NK-92 treated with Interleukin-12 subunit alpha and Interleukin-12 subunit beta, amount 100 ng/mL, for 24 hours (cell line): ENCODE results near the gene SEMA4D.
A peak's percentile ranks its signal among the peaks of the same experiment; 100 is the strongest.
"Not testable (repeated sequence)": the region's sequence is repeated elsewhere in the genome, so short reads cannot be mapped to it uniquely, and the experiment has no call there.

Experiments
- DNase-seq: peaks from one replicate; lab custom pipeline; 2025; lab: John Stamatoyannopoulos, UW

Gene SEMA4D

DNA sequence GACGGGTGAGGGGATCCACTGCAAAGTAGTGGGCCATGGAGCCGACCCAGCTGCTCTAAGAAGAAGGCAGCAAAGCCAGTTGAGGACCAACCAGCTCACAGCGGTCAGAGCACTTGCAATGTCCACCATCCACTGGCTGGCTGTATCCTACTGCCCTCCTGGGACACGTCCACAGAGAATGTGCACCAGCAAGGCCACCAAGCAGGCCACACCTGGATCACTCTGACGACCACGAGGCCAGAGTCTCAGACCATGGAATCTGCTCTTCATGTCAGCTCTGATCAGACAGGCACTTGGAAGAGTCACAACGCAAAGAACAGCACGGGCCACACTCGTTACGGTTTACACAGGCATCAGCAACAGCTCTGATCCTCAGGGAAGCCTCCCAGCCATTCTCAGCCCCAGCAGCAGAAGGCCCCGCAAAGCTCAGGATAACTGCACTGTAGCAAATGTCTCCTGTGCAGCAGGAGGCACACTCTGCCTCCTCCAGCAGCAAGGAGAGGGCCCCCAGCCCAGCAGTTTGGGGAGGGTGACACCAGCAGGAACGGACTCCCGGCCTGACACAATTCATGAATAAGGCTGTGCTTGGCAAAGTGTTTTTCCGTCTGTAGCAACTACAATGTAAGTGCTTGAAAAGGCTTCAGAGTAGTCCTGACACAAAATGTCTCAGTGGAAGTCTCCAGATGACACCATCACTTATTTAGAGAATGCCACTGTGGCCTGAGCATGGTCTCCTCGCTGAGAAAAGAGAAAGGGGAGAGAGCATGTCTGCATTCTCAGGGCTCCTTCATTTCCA lies 15.7 kb downstream of the SEMA4D start:
- no peak for DNase-seq

DNA sequence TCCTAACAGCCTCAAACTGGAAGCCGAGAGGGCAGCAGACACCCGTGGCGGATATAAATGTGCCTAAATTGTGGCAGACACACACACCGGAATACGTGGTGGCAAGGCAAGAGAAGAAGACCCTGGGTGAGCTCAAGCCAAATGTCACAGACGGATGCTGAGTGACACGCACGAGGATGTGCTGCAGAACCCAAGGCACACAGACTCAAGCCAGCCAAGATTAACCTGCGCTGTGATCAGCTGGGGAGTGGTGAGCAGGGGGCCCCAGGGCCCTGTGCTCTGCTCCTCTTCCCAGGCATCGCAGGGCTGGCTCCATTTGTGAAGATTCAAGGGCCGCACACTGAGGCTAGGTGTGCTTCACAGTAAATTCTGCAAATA lies 16.4 kb downstream of the SEMA4D start:
- DNase-seq: no peak

DNA sequence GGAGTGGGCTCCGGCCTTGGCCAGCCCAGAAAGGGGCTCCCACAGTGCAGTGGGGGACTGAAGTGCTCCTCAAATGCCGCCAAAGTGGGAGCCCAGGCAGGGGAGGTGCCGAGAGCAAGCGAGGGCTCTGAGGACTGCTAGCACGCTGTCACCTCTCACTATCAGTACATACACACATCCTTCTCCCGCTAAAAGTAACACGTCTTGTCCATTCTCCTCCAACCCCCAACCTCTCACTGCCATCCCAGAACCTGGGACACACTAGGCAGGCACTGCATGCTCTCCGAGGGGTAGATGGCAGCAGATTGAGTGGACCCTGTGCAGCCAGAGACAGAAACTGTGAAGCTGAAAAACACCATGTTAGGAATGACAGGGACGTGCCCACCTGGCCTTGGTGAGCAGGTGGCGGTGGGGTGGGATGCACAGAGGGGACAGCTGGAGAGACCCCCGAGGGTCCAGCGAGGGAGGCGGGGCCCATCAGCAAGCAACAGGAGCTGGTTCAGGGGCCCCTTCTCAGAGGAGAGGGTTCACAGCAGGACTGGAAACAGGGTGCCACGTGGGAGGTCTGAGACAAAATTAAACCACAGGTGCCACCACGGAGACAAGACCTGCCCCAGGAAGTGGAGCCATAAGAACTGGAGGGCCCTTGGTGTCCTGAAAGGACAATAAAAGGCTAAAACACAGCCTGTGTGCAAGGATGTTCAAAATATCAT lies 16.9 kb downstream of the SEMA4D start:
- DNase-seq: no peak

DNA sequence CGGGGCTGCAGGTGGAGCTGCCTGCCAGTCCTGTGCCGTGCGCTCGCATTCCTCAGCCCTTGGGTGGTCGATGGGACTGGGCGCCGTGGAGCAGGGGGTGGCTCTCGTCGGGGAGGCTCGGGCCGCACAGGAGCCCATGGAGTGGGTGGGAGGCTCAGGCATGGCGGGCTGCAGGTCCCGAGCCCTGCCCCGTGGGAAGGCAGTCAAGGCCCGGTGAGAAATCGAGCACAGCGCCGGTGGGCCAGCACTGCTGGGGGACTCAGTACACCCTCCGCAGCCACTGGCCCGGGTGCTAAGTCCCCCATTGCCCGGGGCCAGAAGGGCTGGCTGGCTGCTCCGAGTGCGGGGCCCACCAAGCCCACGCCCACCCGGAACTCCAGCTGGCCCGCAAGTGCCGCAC lies 17.5 kb downstream of the SEMA4D start:
- not testable (repeated sequence) for DNase-seq

DNA sequence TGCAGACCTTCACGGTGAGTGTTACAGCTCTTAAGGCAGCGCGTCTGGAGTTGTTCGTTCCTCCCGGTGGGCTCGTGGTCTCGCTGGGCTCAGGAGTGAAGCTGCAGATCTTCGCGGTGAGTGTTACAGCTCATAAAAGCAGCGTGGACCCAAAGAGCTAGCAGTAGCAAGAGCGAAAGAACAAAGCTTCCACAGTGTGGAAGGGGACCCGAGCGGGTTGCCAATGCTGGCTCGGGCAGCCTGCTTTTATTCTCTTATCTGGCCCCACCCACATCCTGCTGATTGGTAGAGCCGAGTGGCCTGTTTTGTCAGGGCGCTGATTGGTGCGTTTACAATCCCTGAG lies 18.3 kb downstream of the SEMA4D start:
- DNase-seq: not testable (repeated sequence)

DNA sequence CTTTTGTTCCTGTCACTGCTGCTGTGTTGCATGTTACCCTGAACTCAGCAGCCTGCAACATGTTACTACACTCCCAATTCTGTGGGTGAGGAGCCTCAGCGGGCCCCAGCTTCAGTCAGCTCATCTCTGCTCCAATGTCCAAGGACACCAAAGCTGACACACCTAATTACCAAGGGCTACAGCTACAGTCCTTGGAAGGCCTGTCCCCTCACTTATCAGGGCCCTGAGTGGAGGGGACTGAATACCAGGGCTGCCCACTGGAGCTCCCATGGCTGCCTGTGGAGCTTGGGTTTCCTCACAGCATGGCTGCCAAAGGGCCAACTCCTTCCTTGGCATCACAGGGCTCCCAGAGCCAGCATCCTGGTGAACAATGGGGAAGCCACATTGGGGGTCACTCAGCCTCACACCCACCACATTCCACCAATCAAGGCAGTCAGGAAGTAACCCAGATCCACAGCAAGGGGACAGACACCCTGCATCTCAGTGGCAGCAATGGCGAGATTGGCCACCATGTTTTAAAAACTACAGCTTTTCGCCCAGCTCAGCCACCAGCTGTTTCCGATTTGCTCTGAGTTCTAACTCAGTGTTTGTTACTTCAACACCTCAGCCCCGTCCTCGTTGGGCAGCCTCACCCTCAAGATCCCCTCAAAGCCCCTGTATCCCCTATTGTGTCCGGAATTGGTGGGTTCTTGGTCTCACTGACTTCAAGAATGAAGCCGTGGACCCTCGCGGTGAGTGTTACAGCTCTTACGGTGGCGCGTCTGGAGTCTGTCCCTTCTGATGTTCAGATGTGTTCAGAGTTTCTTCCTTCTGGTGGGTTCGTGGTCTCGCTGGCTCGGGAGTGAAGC lies 18.9 kb downstream of the SEMA4D start:
- DNase-seq: no peak

DNA sequence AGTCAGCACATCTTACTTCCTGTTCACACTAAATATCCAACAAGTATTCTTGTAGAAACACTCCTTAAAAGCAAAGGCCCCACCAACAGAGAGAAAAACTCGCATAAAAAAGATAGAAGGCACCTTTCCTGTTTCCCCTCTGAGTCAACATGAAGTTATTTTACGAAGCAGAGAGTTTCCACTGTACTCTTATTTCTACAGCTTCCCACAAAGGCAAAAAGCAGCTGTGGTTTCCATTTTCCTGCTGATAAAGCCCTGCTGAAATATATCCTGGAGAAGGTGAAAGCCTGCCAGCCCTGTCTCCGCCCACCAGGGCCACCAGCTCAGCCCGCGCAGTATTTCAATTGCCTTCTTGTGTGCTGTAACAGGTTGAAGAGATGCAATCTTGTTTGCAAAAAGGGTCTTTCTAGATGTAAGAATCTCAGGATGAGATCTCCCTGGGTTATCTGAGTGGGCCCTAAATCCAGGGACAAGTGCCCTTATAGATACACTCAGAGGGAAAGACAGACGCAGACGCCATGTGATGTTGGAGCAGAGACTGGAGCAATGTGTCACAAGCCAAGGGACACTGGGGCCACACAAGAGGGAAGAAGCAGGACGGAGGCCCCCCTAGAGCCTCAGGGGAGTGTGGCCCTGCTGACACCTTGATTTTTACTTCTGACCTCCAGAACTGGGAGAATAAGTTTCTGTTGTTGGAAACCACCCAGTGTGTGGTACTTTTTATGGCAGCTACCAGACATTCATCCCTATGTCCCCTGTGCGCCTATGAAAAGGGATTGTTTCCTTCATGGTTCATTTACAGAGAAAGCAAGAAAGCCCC lies 19.9 kb downstream of the SEMA4D start:
- DNase-seq: no peak

DNA sequence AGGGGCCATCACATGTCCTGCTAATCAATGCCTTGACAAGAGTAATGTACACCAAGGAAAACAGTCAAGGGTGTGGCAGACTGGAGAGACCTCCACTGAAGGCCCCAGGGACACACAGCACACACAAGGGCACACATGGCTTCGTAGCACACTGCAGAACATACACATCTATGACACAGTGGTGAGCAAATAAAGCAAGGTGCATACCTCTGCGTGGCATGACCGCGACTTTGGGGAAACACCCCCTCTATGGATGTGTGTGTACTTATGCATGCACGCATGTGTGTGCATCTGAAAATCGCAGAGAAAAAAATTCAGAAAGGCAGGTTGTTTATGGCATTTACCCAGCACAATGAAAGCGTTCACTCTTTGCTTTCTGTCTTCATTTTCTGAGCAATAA lies 20.5 kb downstream of the SEMA4D start:
- no peak for DNase-seq

DNA sequence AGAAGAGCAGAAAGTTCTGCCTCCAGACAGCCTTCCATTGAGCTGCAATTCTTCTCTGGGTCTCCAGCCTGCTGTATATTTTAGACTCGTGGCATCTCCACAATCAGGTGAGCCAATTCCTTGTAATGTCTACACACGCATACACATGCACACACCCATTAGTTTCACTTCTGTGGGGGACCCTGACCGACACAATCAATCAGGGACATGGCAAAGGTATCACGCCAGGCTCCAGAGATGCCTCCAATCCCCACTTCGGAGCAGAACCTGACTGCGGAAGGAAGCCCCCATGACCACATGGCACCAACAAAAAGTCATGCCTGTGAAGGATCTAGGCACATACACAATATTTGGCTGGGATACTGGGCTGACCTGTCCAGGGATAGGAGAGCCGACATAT lies 21.4 kb downstream of the SEMA4D start:
- DNase-seq: no peak

DNA sequence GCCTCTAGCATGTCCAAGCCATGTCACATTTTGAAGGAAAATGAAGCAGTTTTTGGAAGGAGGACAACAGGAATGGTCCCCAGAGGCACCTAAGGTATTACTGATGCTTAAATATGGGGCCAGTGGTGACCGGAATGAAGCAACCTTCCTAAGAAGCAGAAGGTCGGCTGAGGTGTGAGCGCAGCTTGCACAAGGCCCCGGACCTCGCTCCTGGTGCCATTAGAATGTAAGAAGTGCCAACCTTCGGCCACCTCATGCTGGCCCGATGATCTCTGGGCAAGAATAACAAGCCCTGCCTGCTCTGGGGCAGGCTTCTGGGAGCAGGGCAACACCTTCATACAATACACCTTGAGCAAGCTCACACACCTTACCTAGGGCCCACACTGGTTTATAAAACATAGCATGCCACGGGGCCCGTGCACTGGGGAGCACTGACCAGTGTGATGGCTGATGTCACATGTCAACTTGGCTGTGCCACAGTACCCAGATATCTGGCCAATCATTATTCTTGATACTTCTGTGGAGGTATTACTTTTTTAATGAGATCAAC lies 21.9 kb downstream of the SEMA4D start:
- no peak for DNase-seq

DNA sequence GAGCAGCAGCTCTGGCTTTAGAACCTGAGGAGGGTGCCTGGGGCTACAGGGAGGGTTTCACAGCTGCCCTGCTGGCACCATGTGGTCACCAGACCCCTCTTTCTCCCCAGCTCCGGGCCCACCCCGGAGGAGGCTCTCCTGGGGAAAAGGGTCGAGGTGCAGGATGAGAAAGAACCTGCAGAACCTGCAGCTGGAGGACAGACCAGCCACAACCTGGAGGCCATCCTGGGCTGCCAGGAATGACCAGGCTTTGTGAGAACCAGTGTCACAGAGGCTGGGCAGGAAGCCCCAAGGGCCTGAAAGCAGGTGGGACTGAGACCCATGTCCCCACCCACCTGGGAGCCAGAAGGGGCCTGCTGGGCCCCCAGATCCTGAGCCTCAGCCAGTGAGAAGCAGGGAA lies 23.0 kb downstream of the SEMA4D start:
- DNase-seq: no peak

DNA sequence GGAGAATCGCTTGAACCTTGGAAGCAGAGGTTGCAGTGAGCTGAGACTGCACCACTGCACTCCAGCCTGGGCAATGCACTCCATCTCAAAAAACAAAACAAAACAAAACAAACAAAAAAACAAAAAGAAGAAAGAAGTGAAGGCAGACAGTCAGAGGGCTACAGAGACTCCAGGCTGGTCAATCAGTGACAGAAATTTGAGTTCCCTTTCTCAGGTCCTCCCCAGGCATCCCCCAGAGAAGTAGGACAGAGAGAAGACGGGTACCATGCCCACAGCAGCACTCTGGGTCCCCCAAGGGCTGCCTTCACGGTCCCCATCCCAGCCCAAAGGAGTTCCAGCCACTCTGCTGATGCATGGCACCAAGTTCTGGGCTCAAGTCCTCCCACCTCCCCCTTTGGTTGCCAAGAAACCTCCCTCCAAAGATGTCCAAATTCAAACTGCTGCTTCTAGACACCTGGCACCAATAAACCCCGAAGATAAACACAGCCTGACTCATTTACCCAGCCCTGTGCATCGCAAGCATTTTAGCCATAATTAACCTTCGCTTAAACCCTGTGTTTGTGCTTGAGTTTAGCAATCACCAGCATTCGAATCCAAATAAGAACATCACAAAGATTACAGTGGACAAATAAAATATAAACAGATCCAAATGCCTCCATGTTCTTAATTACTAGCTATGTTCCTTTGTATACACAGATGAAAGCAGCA lies 24.0 kb downstream of the SEMA4D start:
- DNase-seq: no peak

DNA sequence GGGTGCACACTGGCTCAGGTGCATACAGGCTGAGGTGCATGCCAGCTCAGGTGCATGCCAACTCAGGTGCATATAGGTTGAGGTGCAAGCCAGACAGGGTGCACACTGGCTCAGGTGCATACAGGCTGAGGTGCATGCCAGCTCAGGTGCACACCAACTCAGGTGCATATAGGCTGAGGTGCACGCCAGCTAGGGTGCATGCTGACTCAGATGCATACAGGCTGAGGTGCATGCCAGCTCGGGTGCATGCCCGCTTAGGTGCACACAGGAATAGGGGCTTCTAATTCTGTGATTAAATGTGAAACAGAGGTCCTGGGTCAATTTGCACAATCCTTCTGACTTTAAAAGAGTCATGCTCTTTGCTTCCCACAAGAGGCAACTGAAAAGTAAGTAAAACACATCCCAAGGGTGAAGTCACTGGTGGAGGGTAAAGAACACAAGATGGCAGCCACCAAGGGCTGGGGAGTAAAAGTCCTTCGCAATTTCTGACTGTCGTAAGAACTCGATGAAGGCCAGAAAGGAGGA lies 26.1 kb downstream of the SEMA4D start:
- not testable (repeated sequence) for DNase-seq

DNA sequence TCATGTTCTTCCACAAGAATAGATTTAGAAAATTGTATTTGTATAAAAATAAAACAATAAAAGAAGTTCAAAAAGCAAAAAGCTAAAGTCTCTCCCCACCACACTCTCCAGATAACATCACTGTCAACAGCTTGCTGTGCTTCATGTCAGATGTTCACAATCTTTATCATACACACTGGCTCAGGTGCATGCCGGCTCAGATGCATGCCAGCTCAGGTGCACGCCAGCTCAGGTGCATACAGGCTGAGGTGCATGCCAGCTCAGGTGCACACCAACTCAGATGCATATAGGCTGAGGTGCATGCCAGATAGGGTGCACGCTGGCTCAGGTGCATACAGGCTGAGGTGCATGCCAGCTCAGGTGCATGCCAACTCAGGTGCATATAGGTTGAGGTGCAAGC lies 26.5 kb downstream of the SEMA4D start:
- DNase-seq: no peak

DNA sequence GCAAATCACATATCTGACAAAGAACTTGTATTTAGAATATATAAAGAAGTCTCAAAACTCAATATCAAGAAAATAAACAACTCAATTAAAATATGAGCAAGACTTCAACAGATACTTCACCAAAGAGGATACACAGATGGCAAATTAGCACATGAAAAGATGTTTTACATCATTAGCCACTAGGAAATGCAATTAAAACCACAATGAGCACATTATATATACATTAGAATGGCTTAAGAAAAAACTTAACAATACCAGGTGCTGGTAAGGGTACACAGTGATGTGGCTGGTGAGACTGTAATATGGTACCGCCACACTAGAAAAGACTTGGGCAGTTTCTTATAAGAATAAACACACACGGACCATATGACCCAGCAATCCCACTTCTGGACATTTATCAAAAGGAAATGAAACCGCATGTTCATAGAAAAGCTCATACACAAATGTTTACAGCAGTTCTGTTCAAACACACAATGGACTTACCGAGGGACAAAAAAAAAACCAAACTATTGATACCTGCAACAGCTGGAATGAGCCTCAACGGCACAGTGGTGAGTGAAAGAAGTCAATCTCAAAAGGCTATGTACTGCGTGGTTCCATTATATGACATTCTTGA lies 27.6 kb downstream of the SEMA4D start:
- no peak for DNase-seq

DNA sequence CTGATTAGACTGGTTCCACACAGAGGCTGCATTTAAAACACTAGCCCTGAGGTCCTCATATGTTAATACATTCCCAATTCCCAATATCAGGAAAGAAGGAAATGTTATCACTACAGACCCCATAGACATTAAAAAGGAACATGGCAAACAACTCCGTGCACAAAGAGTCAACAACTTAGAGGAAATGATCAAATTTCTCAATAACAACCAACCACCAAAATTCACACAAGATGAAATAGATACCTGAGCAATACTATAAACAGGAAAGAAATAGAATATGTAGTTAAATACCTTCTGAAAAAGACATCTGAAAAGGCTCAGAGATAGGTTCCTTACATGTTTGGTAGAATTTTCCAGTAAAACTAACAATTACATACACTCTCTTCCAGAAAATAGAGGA lies 28.9 kb downstream of the SEMA4D start:
- no peak for DNase-seq

DNA sequence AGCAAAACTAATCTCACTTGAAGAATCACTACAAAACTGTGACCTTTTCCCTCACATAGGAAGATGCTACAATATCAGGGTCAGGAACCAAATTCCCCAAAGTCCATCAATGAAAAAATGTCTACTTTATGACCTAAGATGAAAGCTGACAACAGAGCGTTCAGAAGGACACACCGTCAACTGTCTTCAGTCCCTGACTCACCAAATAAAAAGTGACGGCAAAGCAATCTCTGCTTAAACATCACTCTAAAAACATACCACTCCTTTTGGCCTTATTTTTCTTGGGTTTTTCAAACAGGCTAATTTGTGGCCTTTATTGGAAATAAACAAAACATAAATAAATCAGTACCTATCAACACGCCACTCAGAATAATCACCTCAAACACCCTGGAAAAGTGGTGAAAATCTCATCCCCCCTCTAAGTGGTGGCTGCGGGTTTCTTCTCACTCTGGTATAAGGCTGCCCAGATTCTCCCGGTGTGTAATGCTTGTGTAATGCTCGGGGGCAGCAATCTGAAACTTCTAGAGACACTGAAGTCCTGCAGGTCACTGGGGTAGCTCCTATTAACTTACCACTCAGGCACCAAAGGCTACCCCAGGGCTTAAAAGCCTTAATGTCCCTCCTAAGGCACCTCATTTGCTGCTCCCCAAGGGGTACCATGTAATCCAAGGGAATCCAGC lies 29.5 kb downstream of the SEMA4D start:
- DNase-seq: no peak

DNA sequence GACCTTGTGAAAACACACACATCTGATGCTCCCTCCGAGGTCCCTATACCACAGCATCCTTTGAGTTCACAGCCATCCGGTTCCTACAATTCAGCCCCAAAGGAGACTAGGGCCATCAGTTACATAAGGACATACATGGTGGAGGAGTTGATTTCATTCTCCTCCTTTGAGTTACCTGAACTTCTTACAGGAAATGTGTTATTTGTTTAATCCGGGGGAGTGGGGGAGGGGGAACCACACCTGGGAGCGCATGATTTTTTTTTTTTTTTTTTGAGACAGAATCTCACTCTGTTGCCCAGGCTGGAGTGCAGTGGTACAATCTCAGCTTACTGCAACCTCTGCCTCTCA lies 30.7 kb downstream of the SEMA4D start:
- DNase-seq: no peak

DNA sequence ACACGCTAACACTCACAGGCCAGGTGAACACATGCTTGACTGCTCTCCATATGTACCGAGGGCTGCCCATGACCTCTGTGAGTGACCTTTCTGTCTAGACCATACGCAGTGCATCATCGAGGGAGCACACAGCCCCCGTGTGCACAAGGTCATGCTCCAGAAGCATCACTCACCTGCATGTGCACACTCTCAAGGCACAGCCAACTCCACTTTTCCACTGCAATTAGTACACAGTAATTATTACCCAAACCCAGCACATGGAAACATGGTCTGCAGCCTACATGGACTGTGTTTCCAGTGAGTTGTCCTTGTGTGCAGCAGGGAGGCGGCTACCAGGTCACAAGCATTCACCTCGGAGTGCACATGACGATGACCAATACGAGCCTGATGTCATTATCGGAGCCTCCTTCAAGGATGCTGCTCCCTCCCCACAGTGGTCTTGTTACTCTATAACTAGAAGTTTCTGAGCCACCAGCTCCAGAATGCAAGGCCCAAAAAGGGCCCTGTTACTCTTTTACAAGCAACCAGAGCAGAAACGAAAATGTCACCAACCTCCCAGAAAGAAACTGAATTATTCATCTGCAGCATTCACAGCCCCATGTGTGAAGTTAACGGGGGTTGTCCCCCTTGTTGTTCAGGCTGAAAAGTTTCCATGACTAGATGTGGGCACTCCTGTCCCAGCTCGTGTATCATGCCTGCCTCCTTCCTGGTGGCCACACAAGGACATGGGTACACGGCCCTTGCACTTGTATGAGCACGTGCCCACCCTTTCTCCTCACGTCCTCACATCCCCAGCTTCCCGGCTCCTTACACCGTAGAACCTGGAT lies 31.2 kb downstream of the SEMA4D start:
- peak; percentile 21 for DNase-seq
